ENCODE data around the gene GAB2.

The GAB2 gene

GRCh38 chr11:78217650-78218541 is 199.7 kb downstream of the GAB2 start:
- no peak for DNase-seq

GRCh38 chr11:78216571-78217287 is 200.9 kb downstream of the GAB2 start:
- no peak for DNase-seq

GRCh38 chr11:78216021-78216420 is 201.6 kb downstream of the GAB2 start:
- DNase-seq = no peak

- DNase-seq = no peak
These were observed 203.1 kb downstream of the GAB2 start for GRCh38 chr11:78214331-78215194.

GRCh38 chr11:78213526-78214330 is 203.9 kb downstream of the GAB2 start:
- no peak for DNase-seq

- no peak for DNase-seq
These were observed 204.8 kb downstream of the GAB2 start for GRCh38 chr11:78212586-78213371.

- no peak for DNase-seq
These were observed 206.1 kb downstream of the GAB2 start for GRCh38 chr11:78211565-78211964.

- DNase-seq = no peak
These were observed 207.5 kb downstream of the GAB2 start for GRCh38 chr11:78210000-78210608.

GRCh38 chr11:78209478-78209877 is 208.1 kb downstream of the GAB2 start:
- no peak for DNase-seq

GRCh38 chr11:78208257-78209165 is 209.1 kb downstream of the GAB2 start:
- DNase-seq = no peak

GRCh38 chr11:78207532-78208256 is 209.9 kb downstream of the GAB2 start:
- no peak for DNase-seq

GRCh38 chr11:78205691-78206090 is 211.9 kb downstream of the GAB2 start:
- no peak for DNase-seq

GRCh38 chr11:78205256-78205655 is 212.4 kb downstream of the GAB2 start:
- DNase-seq = no peak

GRCh38 chr11:78203184-78203583 is 214.4 kb downstream of the GAB2 start:
- no peak for DNase-seq

- no peak for DNase-seq
These were observed 214.9 kb downstream of the GAB2 start for GRCh38 chr11:78202733-78203167.

- no peak for DNase-seq
These were observed 216.4 kb downstream of the GAB2 start for GRCh38 chr11:78201096-78201818.

- DNase-seq = no peak
These were observed 217.1 kb downstream of the GAB2 start for GRCh38 chr11:78200553-78200952.

- no peak for DNase-seq
These were observed 217.6 kb downstream of the GAB2 start for GRCh38 chr11:78200061-78200460.
